ENCODE data around the gene TANK.
"Not testable (repeated sequence)": the region's sequence is repeated elsewhere in the genome, so short reads cannot be mapped to it uniquely, and the experiment has no call there.

- not testable (repeated sequence) for TF ChIP-seq POLR2AphosphoS5 (IDR thresholded peaks at IDR 0.05; ENCODE audit: low read depth, low read length); MAX (IDR thresholded peaks at IDR 0.05); POLR2A (IDR thresholded peaks at IDR 0.05; ENCODE audit: borderline replicate concordance, extremely low read depth, insufficient read depth, insufficient read length); EZH2phosphoT487 (IDR thresholded peaks at IDR 0.05; ENCODE audit: borderline replicate concordance)
Observed at GRCh38 chr2:161281615-161282310, 121.5 kb downstream of the TANK start.

Measured in HCT116 (cell line).